NCI-H526 (cell line): ENCODE data around the gene SIGLEC6.
"Not testable (repeated sequence)": the region's sequence is repeated elsewhere in the genome, so short reads cannot be mapped to it uniquely, and the experiment has no call there.

Experiments used
- DNase-seq, 2 experiments: peaks; one replicate each; lab custom pipeline; 2025; lab: John Stamatoyannopoulos, UW

SIGLEC6 gene

GRCh38 chr19:51509823-51510660 is 21.4 kb downstream of the SIGLEC6 start:
- no peak for DNase-seq

DNA sequence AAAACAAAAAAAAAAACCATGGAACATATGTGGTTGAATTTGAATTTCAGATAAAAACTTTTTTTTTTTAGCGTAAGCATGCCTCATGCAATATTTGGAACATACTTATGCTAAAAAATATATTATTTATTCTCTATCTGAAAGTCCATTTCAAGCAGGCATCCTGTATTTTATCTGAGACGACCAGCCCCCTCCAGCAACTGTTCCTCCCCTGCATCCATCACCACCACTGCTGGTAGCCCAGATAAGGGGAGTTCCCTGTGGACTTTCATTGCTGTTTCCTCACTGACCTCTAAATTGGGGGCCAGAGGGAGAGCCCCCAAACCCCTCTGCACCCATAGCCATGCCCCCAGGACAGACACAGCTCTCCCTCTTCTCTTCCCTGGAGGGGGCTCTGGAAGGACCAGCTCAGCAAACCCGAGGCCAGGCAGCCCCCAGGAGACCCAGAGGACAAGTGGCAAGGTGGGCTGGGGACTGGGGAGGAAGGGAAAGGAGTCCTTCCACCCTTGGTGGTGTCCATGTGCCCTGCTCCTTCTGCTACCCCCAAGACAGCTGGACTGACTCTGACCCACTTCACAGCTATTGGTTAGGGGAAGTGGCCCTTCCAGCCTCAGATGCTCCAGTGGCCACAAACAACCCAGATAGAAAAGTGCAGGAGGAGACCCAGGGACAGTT is 23.3 kb downstream of the SIGLEC6 start:
- DNase-seq: no peak

- no peak for DNase-seq
Measured at GRCh38 chr19:51507640-51508058, 23.8 kb downstream of the SIGLEC6 start.

DNA sequence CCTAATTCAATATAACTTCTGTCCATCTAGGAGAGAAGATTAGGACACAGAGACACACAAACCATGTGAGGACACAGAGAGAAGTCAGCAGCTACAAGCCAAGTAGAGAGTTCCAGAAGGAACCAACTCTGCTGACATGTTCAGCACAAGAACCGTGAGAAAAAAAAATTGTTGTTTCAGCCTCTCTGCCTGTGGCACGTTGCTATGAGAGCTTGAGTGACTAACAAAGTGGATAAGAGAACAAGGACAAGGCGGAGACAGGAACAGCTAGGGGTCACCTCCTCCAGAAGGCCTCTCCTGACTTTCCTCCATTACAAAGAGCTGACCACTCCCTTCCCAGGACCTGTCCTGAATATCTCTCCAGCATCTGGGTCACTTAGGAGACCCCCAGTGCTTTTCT is 24.3 kb downstream of the SIGLEC6 start:
- DNase-seq: no peak

- DNase-seq: no peak
Measured at GRCh38 chr19:51505904-51506303, 25.6 kb downstream of the SIGLEC6 start.

DNA sequence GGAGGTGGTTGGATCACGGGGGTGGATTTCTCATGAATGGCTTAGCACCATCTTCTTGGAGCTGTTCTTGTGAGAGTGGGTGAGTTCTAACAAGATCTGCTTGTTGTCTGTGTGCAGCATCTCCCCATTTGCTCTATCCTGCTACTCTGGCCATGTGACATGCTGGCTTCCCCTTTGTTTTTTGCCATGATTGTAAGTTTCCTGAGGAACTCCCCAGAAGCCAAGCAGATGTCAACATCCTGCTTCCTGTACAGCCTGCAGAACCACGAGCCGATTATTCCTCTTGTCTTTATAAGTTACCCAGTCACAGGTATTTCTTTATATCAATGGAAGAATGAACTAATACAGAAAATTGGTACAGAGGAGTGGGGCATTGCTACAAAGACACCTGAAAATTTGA is 27.6 kb downstream of the SIGLEC6 start:
- no peak for DNase-seq

DNA sequence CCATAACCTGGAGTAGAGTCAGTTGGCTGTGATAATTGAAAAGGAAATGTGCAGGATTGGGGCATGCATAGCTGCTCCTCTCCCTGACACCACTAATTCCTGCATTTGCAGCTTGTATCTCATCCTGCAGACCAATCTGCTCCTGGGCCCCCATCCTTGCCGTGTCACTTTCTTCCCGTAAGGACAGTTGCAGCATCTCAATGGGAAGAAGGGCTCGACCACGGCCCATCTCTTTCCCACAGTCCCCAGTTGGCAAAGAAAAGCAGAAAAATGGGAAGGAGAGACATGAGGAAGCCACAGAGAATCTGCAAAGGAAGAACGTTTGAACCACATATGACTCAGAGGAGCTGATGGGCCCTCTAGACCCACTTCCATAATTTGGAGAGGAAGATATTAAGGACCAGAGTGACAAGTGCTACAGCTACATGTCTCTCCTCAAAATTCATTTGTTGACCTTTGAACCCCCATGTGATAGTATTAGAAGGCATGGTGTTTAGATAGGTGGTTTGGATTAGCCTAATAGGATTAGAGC is 28.1 kb downstream of the SIGLEC6 start:
- DNase-seq: no peak

DNA sequence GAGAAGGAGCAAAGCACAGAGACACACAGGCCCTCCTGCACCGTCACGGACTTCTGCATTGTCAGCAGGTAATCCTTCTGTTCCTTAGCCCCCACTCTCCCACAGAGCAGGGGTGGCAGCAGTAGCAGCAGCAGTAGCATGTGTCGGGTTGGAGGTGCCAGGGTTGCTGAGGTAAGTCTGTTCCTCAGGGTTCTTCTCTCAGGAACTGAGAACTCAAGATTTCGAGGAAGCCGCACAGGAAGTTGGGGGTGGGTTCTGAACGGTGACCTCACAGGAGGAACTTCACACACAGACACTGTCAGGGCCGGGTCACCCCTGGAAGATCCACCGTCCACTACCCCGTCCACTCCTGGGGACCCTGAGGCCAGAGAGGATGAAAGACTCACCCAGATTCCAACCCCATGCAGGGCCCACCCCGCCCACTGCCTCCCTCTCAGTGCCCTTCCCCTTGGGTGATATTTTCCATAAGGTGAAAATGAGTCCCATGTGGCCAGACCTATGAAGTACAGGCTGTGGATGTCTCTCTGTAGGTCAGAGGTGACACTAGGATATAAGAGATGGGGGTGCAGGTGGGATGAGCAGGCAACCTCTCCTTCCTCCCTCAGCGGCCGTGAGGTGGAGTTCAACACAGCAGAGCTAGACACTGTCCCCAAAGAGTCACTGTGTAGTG is 29.7 kb downstream of the SIGLEC6 start, which contains the start of gene SIGLEC12:
SIGLEC12 (minus strand) TSS at position 207 of the 670 bp plus-strand sequence; CDS start at position 140, 67 bp downstream.
- DNase-seq: no peak

- DNase-seq: not testable (repeated sequence)
Measured at GRCh38 chr19:51500931-51501330, 30.5 kb downstream of the SIGLEC6 start.

GRCh38 chr19:51497666-51498065 is 33.8 kb downstream of the SIGLEC6 start:
- DNase-seq: no peak

GRCh38 chr19:51493776-51494175 is 37.7 kb downstream of the SIGLEC6 start:
- no peak for DNase-seq

DNA sequence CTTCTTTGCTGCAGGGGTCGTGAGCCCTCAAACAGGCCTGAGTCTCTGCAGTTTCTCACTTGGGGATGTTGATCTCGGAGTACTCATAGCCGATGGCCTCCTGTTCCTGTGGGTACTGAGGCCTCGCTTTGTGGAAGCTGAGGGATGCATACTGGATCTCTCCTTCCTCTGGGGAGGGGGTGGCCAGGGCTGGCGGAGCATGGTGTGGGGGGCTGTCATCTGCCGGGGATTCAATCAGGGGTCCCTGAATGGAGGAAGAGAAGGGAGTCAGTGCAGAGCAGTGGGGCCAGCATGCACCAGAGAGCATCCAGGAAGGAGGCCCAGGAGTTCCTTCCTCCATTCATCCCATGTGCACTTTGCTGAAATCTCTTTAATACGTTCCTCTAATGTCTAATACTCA is 39.9 kb downstream of the SIGLEC6 start:
- no peak for DNase-seq

DNA sequence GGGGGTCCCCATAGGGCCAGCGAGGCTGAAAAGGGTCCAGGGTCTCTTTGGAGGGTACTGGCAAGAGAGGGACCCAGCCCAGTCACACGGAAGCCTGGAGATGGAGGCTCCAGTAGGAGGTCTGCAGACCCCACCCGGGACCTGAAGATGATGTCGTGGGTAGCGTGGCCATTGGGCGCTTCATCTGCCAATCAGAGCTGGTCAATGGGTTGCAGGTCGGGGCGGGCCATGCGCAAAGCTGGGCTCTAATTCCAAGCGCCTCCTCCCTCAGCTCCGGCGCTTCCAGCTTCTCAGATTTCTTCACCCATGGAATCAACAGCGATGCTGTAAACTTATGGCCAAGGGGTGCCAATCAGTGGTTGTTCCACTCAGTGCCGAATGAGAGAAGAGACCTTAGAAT is 40.8 kb downstream of the SIGLEC6 start:
- no peak for DNase-seq

DNA sequence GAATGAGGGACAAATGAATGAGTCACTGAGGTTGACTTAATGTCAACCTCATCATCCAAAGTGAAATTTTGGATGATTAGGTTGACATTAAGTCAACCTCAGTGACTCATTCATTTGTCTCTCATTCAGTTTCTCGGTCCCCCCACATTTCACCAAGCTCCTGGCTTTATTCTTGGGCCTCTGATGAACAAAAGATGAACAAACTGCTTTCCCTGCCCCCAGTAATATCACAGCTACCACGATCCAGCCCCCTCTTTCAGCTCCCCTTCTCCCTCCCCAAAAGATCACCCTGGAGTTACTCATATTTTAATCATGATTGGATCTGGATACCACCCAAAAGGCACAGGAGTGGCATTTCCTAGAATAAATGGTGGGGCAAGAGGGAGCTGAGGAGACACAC is 42.4 kb downstream of the SIGLEC6 start:
- no peak for DNase-seq

DNA sequence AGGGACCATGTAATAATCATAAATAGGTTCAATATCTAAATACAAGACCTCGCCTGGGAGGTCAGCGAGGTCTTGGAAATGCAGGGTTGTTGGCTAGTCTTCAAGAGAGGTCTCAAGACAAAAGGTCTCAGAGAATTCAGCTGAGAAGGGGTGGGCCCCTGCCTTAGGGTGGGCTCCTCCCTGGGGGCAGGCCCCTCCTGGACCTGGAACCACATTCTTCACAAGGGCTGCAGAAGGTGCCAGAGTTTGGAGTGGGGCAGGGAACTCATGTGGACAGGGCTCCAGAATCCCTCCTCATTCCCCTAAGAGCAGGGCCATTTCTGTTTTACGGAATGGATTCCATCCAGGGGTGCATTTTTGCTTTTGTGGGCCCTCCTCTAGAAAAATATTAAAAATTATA is 43.0 kb downstream of the SIGLEC6 start:
- no peak for DNase-seq

- DNase-seq: no peak
Measured at GRCh38 chr19:51485960-51486660, 45.4 kb downstream of the SIGLEC6 start.

- no peak for DNase-seq
Measured at GRCh38 chr19:51480590-51480989, 50.9 kb downstream of the SIGLEC6 start.

- no peak for DNase-seq
Measured at GRCh38 chr19:51479531-51480331, 51.7 kb downstream of the SIGLEC6 start.

- no peak for DNase-seq
Measured at GRCh38 chr19:51478381-51479234, 52.9 kb downstream of the SIGLEC6 start, which contains the start of gene CEACAM18. Gene CEACAM18 (plus strand): TSS chr19:51478539.

DNA sequence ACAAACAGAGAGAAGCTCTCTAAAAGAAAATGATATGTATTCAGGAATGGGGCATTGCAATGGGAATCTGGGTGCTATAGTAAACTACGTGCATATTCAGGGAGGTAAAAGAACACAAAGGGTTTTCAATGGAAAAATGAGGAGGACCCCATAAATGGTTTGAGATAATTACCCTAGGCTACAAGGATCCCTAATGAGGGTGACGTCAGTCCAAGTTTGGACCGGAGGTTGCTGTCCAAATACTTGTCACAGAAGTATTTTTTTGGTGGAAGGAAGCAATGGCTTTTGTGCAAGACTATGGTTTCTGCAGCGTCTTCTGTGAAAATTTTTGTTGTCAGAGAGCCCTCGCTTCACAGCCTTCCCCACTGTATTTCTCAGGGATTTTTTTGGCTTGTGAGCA is 54.1 kb downstream of the SIGLEC6 start:
- no peak for DNase-seq
